NCI-H1417 treated with DMSO at 0.1 percent for 48 hours (cell line): ENCODE results near the gene STX1A.
A peak's percentile ranks its signal among the peaks of the same experiment; 100 is the strongest.
"Not testable (repeated sequence)": the region's sequence is repeated elsewhere in the genome, so short reads cannot be mapped to it uniquely, and the experiment has no call there.

ENCODE experiments used
- DNase-seq: peaks from one replicate; lab custom pipeline; 2025; lab: John Stamatoyannopoulos, UW

The STX1A gene

DNA sequence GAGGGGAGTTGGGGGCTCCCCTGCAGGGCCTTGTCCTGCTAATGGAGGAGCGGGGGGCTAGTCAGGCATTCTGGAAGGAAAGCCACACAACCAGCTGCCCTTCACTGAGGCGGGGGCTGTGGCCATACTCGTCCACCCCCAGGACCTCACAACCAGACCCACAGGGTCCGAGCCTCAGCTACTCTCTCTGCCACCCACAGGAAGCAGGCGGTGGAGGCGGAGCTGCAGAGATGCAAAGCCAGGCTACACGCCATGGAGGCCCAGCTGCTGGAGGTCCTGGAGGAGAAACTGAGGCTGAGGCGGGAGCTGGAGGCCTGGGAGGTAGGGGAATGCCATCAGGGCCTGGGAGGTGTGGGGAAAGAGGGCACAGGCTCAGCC lies 16.0 kb upstream of the STX1A start:
- no peak for DNase-seq

DNA sequence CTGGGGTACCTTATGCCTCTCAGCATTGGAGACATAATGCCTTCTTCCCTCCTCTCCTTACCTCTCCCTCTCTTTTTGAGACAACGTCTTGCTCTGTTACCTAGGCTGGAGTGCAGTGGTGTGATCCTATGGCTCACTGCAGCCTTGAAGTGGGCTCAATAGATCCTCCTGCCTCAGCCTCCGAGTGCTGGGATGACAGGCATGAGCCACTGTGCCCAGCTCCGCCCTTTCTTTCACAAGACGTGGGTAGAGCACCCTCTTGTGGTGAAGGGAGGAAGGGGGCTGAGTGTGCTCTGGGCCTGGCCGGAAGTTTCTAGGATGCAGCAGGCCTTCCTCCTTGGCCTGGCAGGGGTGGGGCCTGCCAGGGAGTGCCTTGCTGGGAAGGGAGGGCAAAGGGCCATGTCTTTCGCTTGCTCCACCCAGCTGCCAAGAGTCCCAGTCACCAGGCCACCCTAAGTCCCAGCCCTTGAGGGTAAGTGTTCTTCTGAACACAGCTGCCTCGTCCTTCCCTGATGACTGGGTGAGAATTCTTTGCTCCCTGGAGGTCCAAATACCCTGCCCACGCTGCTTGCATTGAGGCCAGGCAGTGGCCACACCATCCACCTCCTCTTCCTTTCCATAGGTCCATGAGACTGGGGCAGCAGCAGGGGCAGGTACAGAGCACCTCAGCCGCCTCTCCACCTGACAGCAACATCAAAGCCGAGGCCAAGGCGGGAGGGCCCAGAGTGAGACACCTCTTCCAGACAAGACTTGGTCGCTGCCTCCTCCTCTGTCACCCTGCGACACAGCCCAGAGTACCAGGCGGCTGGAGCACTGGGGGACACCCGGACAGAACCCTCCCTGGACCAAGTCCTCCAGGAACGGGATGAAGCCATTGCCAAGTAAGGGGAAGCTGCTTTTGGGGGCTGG lies 15.4 kb upstream of the STX1A start:
- DNase-seq, result peak; percentile 23

DNA sequence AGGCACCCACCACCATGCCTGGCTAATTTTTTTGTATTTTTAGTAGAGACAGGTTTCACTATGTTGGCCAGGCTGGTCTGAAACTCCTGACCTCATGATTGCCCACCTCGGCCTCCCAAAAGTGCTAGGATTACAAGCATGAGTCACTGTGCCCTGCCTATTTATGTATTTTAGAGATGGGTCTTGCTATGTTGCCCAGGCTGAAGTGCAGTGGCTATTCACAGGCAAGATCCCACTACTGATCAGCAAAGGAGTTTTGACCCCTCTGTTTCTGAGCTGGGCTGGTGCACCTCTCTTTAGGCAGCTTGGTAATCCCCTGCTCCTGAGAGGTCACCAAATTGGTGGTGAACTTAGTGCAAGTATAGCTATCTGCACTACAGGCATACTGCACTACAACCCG lies 12.9 kb upstream of the STX1A start:
- no peak for DNase-seq

DNA sequence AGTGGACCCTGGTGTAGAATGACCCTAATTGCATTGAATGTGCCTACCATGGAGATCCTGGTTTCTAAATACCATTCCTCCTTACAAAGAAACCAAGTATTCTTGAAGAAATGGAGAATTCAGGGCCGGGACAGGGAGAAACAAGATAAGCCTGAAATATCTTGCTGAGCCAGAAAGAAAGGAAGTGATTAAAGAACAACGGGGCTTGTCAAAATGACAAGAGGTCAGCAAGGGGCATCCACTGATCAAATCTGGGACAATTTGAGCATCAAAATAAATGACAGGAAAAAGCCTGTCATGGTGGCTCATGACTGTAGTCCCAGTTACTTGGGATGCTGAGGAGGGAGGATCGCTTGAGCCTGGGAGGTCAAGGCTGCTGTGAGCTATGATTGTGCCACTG lies 11.0 kb upstream of the STX1A start:
- no peak for DNase-seq

DNA sequence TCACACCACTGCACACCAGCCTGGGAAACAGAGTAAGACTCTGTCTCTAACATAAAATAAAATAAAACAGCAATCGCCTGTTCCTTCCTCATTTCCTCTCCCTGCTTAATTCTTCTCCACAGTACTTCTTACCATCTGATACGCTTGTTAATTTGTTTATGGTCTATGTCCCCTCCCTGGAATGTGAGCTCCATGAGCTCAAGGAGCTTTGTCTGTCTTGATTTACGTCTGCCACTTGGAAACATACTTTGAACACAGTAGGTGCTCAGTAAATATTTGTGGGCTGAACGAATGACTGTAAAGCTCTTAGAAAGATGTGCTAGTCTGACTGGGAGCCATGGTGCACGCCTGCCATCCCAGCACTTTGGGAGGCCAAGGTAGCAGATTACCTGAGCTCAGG lies 9.1 kb upstream of the STX1A start:
- DNase-seq, result no peak

DNA sequence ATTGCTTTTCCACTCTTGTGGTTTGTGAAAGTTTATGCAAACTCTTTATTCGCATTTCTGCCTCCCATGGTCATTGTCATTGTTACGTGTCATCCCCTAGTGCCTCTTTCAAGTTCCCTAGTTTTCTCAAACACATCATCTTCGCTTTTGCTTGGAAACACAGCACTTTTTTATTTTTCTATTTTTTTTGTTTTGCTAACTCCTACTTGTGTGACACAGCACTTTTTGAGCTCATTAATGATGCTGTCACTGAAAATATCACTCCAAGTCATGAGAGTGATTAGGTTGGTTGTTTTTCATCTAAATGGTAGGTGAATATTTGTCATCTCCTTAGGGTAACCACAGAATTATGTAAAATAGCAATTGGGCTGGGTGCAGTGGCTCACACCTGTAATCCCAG lies 8.5 kb upstream of the STX1A start:
- no peak for DNase-seq

DNA sequence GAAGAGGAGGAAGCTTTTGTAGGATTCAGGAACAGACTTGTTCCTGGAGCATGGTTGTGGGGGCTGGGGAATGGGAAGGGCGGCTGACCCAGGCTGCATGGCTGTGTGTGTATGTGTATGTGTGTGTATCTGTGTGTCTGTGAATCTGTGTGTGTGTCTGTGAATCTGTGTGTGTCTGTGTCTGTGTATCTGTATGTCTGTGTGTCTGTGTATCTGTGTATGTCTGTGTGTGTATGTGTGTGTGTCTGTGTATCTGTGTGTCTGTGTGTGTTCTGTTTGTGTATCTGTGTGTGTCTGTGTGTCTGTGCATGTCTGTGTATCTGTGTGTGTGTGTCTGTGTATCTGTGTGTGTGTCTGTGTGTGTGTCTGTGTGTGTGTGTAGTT lies 6.6 kb upstream of the STX1A start:
- DNase-seq, result no peak

DNA sequence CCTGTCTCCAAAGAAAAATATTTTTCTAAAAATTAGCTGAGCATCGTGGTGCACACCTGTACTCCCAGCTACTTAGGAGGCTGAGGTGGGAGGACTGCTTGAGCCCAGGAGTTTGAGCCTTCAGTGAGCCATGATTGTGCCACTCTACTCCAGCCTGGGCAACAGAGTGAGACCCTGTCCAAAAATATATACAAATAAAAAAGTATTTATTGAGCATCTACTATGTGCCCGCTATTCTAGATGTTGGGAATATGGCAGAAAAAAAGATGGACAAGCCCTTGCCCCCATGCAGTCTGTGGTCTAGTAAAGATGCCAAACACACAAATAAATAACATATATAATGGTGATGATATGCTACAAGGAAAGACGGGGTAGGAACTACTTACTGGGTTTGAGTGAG lies 4.3 kb upstream of the STX1A start:
- DNase-seq, result no peak

DNA sequence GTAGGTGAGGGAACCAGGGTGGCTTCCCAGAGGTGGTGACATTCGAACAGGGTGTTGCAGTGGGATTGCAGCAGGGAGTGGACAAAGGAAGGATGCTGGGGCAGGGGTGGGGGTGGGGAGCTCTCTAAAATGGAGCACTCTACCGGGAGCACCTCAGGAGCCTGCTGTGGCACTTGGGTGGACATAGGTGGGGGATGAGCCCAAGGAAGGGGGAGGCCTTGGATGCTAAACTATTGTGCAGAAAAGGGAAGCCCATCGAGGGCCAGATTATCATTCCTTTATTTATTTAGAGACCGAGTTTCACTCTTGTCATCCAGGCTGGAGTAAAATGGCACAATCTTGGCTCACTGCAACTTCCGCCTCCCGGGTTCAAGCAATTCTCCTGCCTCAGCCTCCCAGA lies 3.3 kb upstream of the STX1A start:
- no peak for DNase-seq

DNA sequence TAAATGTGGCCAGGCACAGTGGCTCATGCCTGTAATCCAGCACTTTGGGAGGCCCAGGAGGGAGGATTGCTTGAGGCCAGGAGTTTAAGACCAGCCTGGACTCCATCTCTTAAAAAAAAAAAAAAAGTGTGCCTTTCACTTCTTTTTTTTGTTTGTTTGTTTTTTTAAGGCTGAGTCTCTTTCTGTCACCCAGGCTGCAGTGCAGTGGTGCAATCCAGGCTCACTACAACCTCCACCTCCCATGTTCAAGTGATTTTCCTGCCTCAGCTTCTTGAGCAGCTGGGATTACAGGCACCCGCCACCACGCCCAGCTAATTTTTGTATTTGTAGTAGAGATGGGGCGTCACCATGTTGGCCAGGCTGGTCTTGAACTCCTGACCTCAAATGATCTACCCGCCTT lies 2.7 kb upstream of the STX1A start:
- DNase-seq, result not testable (repeated sequence)

DNA sequence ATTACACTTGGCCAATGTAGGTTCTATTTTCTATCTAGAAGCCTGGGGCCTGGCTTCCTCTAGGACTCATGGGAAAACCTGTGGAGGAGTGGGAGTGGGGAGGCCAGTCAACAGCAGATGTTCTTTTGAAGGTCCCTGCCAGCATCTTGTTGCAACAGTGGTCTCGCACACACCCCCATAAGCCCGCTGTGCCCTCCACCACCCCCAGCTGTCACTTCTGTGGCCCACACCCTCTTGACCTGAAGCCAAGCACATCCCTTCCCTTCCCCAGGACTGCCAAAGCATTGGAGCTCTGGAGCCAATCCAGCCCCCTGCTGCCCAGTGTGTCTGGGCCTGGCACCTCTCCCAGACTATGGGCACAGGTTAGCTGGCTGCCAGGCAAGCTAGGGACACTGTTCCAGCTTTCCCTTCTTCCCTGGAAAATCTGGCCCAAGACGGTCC lies 1.9 kb upstream of the STX1A start:
- DNase-seq, result no peak

DNA sequence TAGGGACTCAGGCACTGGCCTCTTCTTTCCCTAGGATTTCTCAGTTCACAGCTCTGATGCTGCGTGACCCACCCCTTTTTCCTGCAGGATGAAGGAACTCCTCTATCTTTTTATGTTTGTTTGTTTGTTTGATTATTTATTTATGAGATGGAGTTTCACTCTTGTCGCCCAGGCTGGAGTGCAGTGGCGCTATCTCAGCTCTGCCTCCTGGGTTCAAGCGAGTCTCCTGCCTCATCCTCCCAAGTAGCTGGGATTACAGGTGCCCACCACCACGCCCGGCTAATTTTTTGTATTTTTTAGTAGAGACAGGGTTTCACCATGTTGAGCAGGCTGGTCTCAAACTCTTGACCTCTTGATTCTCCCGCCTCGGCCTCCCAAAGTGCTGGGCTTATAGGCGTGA lies 974 bp upstream of the STX1A start:
- not testable (repeated sequence) for DNase-seq

DNA sequence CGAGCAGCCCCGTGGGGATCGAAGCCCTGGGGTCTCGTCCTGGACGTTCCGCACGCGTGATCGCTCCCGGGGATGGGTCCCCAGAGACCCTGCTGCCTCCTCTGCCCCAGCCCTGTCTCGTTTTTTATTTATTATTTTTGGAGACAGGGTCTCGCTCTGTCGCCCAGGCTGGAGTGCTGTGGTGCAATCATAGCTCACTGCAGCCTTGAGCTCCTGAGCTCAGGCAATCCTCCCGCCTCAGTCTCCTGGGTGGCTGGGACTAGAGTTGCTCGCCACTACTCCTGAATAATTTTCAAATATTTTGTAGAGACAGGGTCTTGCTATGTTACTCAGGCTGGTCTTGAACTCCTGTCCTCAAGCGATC lies 319 bp upstream of the STX1A start:
- DNase-seq, result no peak

DNA sequence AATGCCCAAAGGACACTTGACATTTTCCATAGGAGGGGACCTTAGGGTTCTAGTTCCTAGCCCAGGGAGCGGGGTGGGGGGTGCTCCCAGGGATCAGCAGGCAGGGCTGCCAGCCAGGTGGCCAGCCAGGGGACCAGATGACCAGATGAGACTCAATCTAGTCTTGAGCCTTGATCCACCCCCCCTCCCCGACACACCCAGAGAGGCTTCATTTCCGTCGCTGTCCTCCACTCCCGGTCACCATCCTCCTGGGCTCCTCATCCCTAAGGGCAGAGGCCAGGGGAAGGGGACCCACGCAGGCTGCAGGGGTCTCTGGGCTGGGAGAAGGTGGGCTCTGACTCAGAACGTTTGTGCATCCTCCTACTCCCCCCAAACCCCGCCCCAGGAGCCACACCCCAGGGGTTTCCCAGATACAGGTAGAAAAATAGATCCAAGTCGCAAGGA lies 1.0 kb downstream of the STX1A start:
- DNase-seq, result no peak

DNA sequence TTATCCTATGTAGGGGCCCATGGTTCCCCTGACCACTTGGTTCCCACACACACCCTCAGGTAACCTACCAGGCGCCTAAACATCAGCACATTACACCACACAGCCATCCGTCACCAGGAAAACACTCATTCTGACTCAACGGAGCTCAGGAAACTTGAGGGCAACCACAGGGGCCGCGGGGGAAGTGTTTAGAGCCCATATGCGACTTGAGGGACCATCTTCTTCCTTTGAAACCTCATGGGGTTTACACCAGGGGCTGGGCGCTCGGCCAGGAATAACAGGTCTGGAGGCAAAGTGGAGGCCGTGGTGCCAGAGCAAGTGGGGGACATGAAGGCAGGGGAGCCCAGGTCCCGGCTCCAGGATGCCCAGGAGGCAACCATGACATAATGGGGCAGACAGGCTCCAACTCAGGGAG lies 1.5 kb downstream of the STX1A start:
- no peak for DNase-seq

DNA sequence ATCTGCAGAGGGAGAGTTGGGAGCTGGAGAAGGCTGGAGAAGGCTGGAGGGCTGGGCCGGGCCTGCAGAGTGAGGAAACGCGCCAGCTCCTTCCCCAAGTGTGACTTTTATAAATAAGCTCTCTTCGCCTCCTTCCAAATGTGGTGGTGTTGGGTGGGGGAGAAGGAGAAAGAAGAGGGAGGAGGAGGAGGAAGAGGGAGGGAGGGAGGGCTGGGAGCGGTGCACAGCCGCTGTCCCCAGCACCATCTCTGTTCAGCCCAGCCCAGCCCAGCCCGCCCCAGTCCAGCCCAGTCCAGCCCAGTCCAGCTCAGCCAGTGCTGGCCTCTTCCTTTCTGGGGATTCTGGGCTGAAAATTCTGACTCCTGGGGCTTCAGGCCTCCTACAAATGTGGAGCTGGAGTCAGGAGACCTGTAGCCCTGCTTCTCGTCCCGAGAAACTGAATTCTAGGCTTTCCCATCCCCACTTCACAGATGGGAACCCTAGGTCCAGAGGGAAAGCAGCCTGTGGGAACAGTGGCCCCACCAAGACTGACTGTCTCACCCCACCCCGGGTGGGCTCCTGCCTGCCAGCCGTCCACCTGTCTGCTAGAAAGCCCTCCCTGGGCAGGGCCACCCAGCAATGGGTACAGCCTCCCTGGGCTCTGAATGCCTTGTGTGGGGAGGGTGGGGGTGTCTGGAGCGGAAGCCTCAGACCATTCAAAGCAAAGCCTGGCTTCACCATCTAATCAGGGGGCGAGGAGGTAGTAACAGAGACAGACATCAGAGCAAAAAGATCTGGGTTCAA lies 2.3 kb downstream of the STX1A start:
- DNase-seq, result no peak

DNA sequence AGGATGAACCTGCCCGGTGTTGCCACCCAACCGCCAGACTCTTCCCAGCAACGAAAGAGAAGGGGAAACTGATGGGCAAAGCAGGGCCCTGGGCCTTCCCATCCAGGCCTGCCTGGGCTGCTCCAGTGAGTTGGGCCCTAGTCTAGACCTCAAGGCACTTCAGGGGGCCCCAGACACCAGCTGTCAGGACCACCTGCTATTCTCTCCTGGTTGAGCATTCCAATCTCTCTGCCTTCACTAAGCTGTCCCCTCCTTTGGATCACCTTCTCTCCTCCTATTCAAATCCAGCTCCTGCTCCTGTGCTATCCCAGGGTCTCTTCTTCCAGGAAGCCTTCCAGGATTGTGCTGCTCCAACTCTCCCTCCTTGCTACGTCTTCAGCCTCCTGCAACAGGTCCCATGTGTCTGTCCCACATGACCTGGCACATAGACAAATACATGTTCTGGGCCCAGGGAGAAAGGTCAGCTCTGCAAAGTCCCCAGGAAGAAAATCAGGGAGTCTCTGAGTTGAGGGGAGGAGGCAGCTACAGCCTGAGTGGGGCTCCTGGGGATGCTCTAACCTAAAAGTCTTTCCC lies 3.1 kb downstream of the STX1A start:
- no peak for DNase-seq

DNA sequence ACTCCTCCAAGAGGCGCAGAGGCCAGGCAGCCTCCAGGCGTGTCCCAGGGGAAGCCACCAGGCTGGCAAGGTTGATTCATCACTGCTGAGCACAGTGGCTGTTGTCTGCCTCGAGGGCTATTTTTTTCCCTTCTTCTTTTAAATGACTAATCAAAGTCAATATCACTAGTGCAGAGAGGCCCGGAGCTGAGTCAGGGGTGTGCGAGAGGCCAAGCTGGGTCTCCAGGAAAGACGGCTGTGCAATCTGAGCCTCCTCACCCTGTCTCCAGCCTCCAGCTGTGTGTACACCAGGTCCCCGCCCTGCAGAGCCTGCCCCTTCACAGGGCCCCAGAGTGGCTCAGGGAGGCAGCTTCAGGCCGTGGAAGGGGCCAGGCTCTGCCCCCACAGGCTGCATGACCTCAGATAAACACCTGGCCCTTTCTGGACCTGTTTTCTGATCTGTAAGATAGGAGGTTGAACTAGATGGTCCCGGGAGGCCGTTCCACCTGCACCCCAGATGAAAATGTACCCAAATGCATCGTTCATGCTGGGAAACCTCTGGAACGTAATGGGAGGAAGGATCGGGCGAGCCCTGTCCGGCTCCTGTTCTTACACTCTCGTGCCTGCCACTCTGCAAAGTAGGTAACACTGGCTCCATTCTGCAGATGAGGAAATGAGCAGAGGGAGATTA lies 3.7 kb downstream of the STX1A start:
- DNase-seq, result peak; percentile 59

DNA sequence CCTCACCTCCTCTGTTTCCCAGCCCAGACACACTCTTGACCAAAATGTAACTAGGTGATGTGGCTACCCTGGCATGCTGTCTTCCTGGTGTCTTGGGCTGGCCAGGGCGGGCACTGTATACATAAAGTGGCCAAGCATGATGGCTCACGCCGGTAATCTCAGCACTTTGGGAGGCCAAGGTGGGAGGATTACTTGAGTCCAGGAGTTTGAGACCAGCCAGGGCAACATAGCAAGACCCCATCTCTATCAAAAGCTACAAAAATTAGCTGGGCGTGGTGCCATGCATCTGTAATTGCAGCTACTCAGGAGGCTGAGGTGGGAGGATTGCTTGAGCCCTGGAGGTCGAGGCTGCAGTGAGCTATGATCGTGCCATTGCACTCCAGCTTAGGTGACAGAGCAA lies 6.2 kb downstream of the STX1A start:
- not testable (repeated sequence) for DNase-seq

DNA sequence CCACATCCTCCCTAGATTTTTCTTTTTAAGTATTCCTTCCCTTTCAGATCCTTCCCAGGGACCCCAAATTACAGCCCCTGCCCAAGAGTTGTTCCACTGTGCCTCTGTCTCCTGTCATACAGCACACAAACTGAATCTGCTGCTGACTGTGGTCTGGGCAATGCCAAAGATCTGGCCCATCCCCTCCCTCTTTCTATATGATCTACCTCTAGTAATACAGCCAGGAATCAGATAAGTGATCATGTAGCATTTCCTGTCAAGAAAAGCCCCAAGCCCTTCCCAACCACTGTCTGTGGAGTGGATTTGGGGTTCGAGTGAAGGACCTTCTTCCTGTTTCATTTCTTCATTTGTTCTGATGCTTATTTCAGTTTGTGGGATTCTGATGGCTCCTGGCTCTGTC lies 6.7 kb downstream of the STX1A start:
- no peak for DNase-seq

DNA sequence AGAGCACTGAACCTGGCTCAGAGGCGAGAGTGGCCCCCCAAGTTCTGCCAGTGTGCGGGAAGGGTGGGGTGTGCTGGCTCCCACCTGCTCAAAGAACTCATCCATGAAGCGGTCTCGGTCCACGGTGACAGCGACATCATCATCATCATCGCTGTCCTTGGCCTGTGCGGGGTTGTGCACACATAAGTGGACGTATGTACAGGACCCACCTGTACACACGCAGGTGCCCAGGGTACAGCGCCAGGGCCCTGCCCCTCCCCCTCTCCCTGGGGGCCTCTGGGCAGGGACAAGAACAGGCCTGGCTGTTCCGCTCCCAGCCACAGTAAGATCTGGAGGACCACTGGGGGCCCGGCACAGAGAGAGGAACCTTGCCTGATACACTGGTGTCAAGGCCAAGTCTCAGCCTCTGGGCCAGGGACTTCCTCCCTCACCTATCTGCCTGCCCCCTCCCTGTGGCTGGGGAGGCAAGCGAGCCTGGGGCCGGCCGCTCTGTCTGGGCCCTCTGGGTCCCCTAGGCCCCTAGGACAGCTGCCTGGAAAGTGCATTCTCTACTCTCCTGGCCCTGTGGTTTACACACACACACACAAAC lies 10.4 kb downstream of the STX1A start:
- DNase-seq, result no peak

DNA sequence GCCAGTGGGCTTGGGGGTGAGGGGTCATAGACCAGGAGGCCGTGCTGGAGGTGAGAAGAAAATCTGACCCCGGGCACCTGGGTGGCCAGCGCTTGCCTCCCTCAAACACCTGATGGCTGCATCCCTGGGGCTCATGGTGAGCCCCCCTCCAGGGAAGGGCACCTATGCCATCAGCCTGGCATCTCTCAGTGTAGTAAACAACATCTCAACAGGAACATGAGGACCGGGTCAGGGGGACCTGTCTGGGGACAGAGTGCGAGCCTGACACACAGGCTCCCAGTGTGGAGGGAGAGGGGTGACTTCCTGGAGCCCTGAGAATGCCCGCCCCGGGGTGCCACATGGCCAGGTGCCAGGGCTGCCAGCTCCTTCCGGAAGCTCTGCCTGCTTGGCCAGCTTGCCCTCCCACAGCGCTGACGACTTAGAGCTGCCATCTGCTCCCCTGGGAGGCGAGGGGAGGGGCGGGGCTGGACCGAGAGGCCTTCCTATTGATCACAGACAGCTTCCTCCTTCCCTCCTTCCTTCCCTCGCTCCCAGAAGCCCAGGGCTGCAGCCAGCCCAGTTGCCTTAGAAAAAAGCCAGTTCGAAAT lies 12.3 kb downstream of the STX1A start:
- peak; percentile 69 for DNase-seq
